Stomach (tissue), 9 donors: ENCODE data around the gene PLAAT3. TPM values are rescaled to one million over a fixed set of nuclear protein-coding genes. Genes with fewer than 3 reads are reported as not detected.

Source experiments
- DNase-seq, 2 donors: peaks; one replicate each; pipeline versions ENCODE4 v3.0.0 to v3.0.0-alpha.2; 2013 to 2019
- H3K27ac ChIP-seq, 5 donors: fragments of 200-600 bp in 4 of 5; sonication (generic) in 4 of 5; one replicate each; pipeline ENCODE4 v1.5.1; 2013 to 2019; ENCODE audit warnings: mild to moderate bottlenecking in 1 of 5, moderate library complexity in 1 of 5
- H3K27me3 ChIP-seq, 3 donors: fragments of 200-600 bp; sonication (generic); one replicate each; pipeline ENCODE4 v1.5.1; 2017 to 2019; ENCODE audit warnings: mixed run types in 1 of 3
- H3K36me3 ChIP-seq, 4 donors: fragments of 200-600 bp; sonication (generic); 1 replicate in 3 of 4; 2 replicates in 1 of 4; pipeline ENCODE4 v1.5.1; 2016 to 2019
- H3K4me1 ChIP-seq, 4 donors: fragments of 200-600 bp; sonication (generic); one replicate each; pipeline ENCODE4 v1.5.1; 2016 to 2019
- H3K4me3 ChIP-seq, 4 donors: fragments of 200-600 bp; sonication (generic) in 3 of 4; one replicate each; pipeline ENCODE4 v1.5.1; 2016 to 2019; ENCODE audit warnings: mild to moderate bottlenecking in 1 of 4
- H3K9me3 ChIP-seq, 4 donors: fragments of 200-600 bp; sonication (generic); one replicate each; pipeline ENCODE4 v1.5.1; 2016 to 2019
- EP300 ChIP-seq: sonication (generic); formaldehyde crosslinking; IDR thresholded peaks from one replicate; pipeline ENCODE4 v1.6.1; 2017; ENCODE audit warnings: antibody characterized with exemption
- POLR2A ChIP-seq, 4 donors: fragments of 450-650 bp; IDR thresholded peaks; one replicate each; pipeline ENCODE4 v1.6.1; 2016; ENCODE audit warnings: antibody characterized with exemption in 4 of 4, control low read depth in 2 of 4, mild to moderate bottlenecking in 1 of 4, moderate library complexity in 1 of 4
- POLR2AphosphoS5 ChIP-seq, 3 donors: sonication (generic); formaldehyde crosslinking; IDR thresholded peaks; one replicate each; pipeline ENCODE4 v1.6.1; 2016; ENCODE audit warnings: antibody characterized with exemption in 3 of 3
- WGBS, 5 donors: extraction: QIAGEN DNeasy Blood & Tissue Kit in 3 of 5; methylation state at CpG; one replicate each; pipeline versions ENCODE4 v1.1.5 to v1.1.7; 2013 to 2018; 5-methylcytosine and 5-hydroxymethylcytosine counted together
- intact Hi-C: fragments of 100-400 bp; cut with DNase I; formaldehyde crosslinking; loops from one replicate; pipeline ENCODE4 v1.15.1; 2023; ENCODE audit warnings: low total_unique reads
- polyA plus RNA-seq, 3 donors: library from polyadenylated mRNA; stranded (reverse); fragments of 200-250 nt; gene quantifications; one replicate each; pipeline ENCODE4 v1.2.3, GENCODE V29; 2013
- total RNA-seq, 5 donors: library from RNA; depleted of rRNA; stranded (reverse); fragments of >200 nt; gene quantifications; one replicate each; pipeline versions ENCODE4 v1.1.0 to v1.2.3, GENCODE V29; 2014 to 2016
- TF ChIP-seq, protein P1 (sequence below), 7 experiments: fragments of 450-650 bp in 4 of 7; fragments of 200-600 bp in 3 of 7; sonication (generic) in 3 of 7; IDR thresholded peaks; one replicate each; pipeline ENCODE4 v1.5.1; 2016 to 2019; ENCODE audit warnings: antibody characterized with exemption in 7 of 7, control low read depth in 2 of 7, mild to moderate bottlenecking in 1 of 7
- donor health status: healthy with polysubstance abuse.
- donor health status: Bipolar disorder and iron deficiency.
- donor health status: healthy.

The PLAAT3 gene
- total and polyA plus RNA-seq, 8 donors = 10.6 to 75.0 (median 38.5) TPM; not detected in 2

DNA sequence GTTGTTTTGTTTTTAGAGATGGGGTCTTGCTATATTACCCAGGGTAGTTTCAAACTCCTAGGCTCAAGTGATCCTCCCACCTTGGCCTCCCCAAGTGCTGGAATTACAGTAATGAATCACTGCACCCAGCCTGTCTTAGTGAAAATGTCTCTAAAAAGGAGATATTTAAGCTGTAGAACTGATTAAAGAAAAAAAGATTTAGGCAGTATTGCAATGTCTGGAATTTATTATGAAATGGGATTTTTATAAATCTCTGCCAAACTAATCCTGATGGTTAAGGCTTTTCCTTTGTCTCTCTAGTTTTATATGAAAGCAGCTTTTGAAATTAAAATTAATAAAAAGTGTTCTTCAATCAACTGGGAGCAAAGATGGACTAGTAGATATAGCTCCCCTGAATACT lies 2.1 kb downstream of the PLAAT3 start:
- peaks cover 16 to 52% (median 42%) of the 10 kb centered on the region in 4 donors for H3K4me1 ChIP-seq

DNA sequence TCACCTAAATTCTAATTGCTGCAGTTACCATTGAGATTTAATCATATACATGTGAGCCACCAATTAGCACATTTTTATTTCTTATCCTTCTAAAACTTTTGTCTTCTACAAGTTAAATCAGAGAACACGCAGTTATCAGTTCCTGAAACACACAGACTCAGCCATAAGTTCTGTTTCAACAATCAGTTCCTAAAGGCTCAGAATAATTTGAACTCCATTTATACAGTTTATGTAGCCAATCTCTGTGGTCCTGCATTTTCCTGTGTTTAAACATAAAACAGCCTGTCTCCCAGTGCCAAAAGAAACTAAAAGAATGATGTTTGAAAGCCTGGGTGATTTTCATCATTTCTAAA lies 2.9 kb downstream of the PLAAT3 start:
- no peak overlapping the region for H3K4me3 ChIP-seq
- WGBS, 5 donors = 25 to 62% (median 48%) methylated on average over 1 of the region's 1 CpG
- intact Hi-C loops = no loop called here

More for the DNA sequence above, 2.1 kb downstream of the PLAAT3 start:
- Histone ChIP-seq H3K4me3 (no peak overlapping the region), H3K27ac (peak overlapping the region in 1 of 5 donors; percentile 8), H3K9me3 (no peaks in the 10 kb centered on the region), H3K36me3 (no peaks in the 10 kb centered on the region), H3K27me3 (no peaks in the 10 kb centered on the region)
- DNase-seq = no peak
- intact Hi-C loops = no loop called here
- TF ChIP-seq EP300 (no peak), POLR2AphosphoS5 (IDR thresholded peaks at IDR 0.05) (no peak), POLR2A (IDR thresholded peaks at IDR 0.05) (no peak)
- TF ChIP-seq, protein P1, sequence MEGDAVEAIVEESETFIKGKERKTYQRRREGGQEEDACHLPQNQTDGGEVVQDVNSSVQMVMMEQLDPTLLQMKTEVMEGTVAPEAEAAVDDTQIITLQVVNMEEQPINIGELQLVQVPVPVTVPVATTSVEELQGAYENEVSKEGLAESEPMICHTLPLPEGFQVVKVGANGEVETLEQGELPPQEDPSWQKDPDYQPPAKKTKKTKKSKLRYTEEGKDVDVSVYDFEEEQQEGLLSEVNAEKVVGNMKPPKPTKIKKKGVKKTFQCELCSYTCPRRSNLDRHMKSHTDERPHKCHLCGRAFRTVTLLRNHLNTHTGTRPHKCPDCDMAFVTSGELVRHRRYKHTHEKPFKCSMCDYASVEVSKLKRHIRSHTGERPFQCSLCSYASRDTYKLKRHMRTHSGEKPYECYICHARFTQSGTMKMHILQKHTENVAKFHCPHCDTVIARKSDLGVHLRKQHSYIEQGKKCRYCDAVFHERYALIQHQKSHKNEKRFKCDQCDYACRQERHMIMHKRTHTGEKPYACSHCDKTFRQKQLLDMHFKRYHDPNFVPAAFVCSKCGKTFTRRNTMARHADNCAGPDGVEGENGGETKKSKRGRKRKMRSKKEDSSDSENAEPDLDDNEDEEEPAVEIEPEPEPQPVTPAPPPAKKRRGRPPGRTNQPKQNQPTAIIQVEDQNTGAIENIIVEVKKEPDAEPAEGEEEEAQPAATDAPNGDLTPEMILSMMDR (IDR thresholded peaks at IDR 0.05) = no peak

DNA sequence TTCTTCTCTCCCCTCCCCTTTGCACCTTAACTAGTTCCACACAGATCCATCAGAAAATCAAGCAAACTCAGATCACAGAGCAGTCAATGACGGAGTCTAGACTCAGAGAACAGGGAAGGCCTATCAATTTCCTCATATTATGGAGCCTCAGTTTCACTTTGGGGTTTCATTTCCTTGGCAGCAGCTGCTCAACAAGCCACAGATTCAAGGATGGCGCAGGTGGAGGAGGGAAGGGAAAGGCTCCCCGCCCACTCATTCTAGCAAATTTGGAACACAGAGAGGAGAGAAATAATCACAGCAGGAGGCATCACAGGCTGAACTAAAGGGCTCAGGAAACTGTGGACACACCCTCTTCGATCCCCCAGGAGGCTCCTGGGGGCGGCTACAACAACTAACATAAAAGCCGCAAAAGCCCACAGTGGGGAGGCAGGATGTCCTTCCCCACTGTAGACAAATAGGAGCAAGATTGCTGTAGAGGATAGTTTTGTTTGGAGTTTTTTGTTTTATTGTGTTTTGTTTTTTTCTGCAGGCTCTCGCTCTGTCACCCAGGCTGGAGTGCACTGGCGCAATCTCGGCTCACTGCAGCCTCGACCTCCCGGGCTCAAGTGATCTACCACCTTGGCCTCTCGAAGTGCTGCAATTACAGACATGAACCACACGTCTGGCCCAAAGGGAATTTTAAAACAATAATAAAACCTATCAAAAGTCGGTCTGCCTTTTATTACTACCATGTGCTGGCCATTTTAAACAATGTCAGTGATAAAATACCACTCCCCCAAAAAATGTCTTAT lies 3.4 kb downstream of the PLAAT3 start:
- 69 to 80% (median 75%) methylated on average over 14 of the region's 14 CpGs for WGBS, 5 donors
- Histone ChIP-seq H3K36me3 (no peaks in the 10 kb centered on the region), H3K9me3 (no peaks in the 10 kb centered on the region), H3K27me3 (no peaks in the 10 kb centered on the region), H3K4me3 (no peak overlapping the region), H3K27ac (peak overlapping the region in 3 of 5 donors; percentile 2 to 61 (median 55)), H3K4me1 (peaks cover 16 to 52% (median 42%) of the 10 kb centered on the region in 4 donors)
- TF ChIP-seq POLR2AphosphoS5 (IDR thresholded peaks at IDR 0.05) = no peak
- TF ChIP-seq POLR2A (IDR thresholded peaks at IDR 0.05) = no peak
- TF ChIP-seq, protein P1 (IDR thresholded peaks at IDR 0.05) = no peak
- TF ChIP-seq EP300 = no peak
- peak in 1 of 2 donors; percentile 21 for DNase-seq
- intact Hi-C loops = no loop called here

More for the DNA sequence above, 2.9 kb downstream of the PLAAT3 start:
- Histone ChIP-seq H3K9me3 (no peaks in the 10 kb centered on the region), H3K4me1 (peaks cover 16 to 52% (median 42%) of the 10 kb centered on the region in 4 donors), H3K27ac (peak overlapping the region in 2 of 5 donors; percentile 55 to 61), H3K36me3 (no peaks in the 10 kb centered on the region), H3K27me3 (no peaks in the 10 kb centered on the region)
- TF ChIP-seq EP300 (no peak), POLR2A (IDR thresholded peaks at IDR 0.05) (no peak), POLR2AphosphoS5 (IDR thresholded peaks at IDR 0.05) (no peak)
- TF ChIP-seq, protein P1 (IDR thresholded peaks at IDR 0.05) = no peak
- DNase-seq = no peak

DNA sequence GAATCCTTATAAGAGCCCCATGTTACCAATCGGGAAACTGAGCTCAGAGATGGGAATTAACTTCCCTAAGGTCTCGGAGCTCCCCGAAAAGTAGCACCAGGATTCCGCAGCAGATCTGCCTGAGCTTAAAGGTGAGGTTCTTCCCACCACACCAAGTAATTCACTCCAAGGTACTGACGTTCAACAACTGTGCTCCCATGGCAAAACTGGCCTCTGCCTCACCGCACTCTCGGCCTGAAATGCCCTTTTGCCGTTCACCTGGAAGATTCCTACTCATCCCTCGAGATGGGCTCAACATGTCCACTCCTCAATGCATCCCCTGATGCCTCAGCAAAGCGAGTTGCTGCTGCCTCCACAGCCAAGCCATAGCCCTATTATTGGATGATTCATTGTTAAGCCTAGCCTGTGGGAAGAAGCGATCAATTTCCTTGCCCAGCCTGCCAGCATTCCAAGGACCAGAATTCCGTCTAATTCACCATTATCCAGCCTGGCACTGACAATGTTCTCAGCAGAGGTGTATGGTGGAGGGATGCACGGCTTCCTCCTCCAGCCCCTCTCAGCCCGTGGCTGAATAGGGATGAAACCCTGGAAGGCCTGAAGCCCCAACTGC lies 4.2 kb downstream of the PLAAT3 start:
- no peak overlapping the region for H3K4me3 ChIP-seq
- H3K27me3 ChIP-seq = no peaks in the 10 kb centered on the region
- peak in 1 of 2 donors; percentile 16 for DNase-seq
- H3K27ac ChIP-seq = peak overlapping the region in 3 of 5 donors; percentile 48 to 61 (median 55)
- TF ChIP-seq POLR2A (IDR thresholded peaks at IDR 0.05) = no peak
- no peak for TF ChIP-seq EP300
- TF ChIP-seq, protein P1 (IDR thresholded peaks at IDR 0.05) = no peak
- no peak for TF ChIP-seq POLR2AphosphoS5 (IDR thresholded peaks at IDR 0.05)
- H3K36me3 ChIP-seq = no peaks in the 10 kb centered on the region
- WGBS, 5 donors = 87 to 92% (median 90%) methylated on average over 14 of the region's 14 CpGs
- H3K9me3 ChIP-seq = no peaks in the 10 kb centered on the region
- intact Hi-C loops = no loop called here
- H3K4me1 ChIP-seq = peaks cover 16 to 52% (median 42%) of the 10 kb centered on the region in 4 donors
